Measurements from ENCODE around the gene TMEM179.

The TMEM179 gene

GRCh38 chr14:104595911-104596450, 8.6 kb downstream of the TMEM179 start:
- TF ChIP-seq TAF1 (IDR thresholded peaks at IDR 0.05; ENCODE audit: borderline replicate concordance, insufficient read depth, low read length) (no peak), POLR2AphosphoS5 (IDR thresholded peaks at IDR 0.05; ENCODE audit: low read depth, low read length) (no peak), SIN3A (IDR thresholded peaks at IDR 0.05; ENCODE audit: borderline replicate concordance, insufficient read depth, low read length) (no peak), FOXP2 (optimal IDR thresholded peaks at IDR 0.05; ENCODE audit: borderline replicate concordance, extremely low read depth, extremely low read length, insufficient read depth) (no peak), REST (IDR thresholded peaks at IDR 0.05; ENCODE audit: insufficient read depth in 1 of 2, low read depth in 2 of 2, low read length in 2 of 2) (no peak)

GRCh38 chr14:104595116-104595675, 9.4 kb downstream of the TMEM179 start:
- TF ChIP-seq POLR2AphosphoS5 (IDR thresholded peaks at IDR 0.05; ENCODE audit: low read depth, low read length): no peak
- no peak for TF ChIP-seq REST (IDR thresholded peaks at IDR 0.05; ENCODE audit: insufficient read depth in 1 of 2, low read depth in 2 of 2, low read length in 2 of 2)
- no peak for TF ChIP-seq TAF1 (IDR thresholded peaks at IDR 0.05; ENCODE audit: borderline replicate concordance, insufficient read depth, low read length)
- TF ChIP-seq FOXP2 (optimal IDR thresholded peaks at IDR 0.05; ENCODE audit: borderline replicate concordance, extremely low read depth, extremely low read length, insufficient read depth): no peak
- TF ChIP-seq SIN3A (IDR thresholded peaks at IDR 0.05; ENCODE audit: borderline replicate concordance, insufficient read depth, low read length): no peak

GRCh38 chr14:104594310-104595046, 10.1 kb downstream of the TMEM179 start:
- TF ChIP-seq FOXP2 (optimal IDR thresholded peaks at IDR 0.05; ENCODE audit: borderline replicate concordance, extremely low read depth, extremely low read length, insufficient read depth): no peak

GRCh38 chr14:104593710-104594136, 10.8 kb downstream of the TMEM179 start:
- TF ChIP-seq TAF1 (IDR thresholded peaks at IDR 0.05; ENCODE audit: borderline replicate concordance, insufficient read depth, low read length) (no peak), SIN3A (IDR thresholded peaks at IDR 0.05; ENCODE audit: borderline replicate concordance, insufficient read depth, low read length) (no peak), FOXP2 (optimal IDR thresholded peaks at IDR 0.05; ENCODE audit: borderline replicate concordance, extremely low read depth, extremely low read length, insufficient read depth) (no peak), REST (IDR thresholded peaks at IDR 0.05; ENCODE audit: insufficient read depth in 1 of 2, low read depth in 2 of 2, low read length in 2 of 2) (no peak), POLR2AphosphoS5 (IDR thresholded peaks at IDR 0.05; ENCODE audit: low read depth, low read length) (no peak)

- TF ChIP-seq FOXP2 (optimal IDR thresholded peaks at IDR 0.05; ENCODE audit: borderline replicate concordance, extremely low read depth, extremely low read length, insufficient read depth): no peak
- no peak for TF ChIP-seq POLR2AphosphoS5 (IDR thresholded peaks at IDR 0.05; ENCODE audit: low read depth, low read length)
- TF ChIP-seq SIN3A (IDR thresholded peaks at IDR 0.05; ENCODE audit: borderline replicate concordance, insufficient read depth, low read length): no peak
- TF ChIP-seq REST (IDR thresholded peaks at IDR 0.05; ENCODE audit: insufficient read depth in 1 of 2, low read depth in 2 of 2, low read length in 2 of 2): no peak
- TF ChIP-seq TAF1 (IDR thresholded peaks at IDR 0.05; ENCODE audit: borderline replicate concordance, insufficient read depth, low read length): no peak
These were observed 11.3 kb downstream of the TMEM179 start for GRCh38 chr14:104593241-104593701.
